IPS-18c (cell line): Measurements from ENCODE around the gene COMMD1.
"Not testable (repeated sequence)": the region's sequence is repeated elsewhere in the genome, so short reads cannot be mapped to it uniquely, and the experiment has no call there.

Experiments used
- H3K4me3 ChIP-seq: 2 replicates; pipeline ENCODE4 v1.7.0; 2013; ENCODE audit warnings: low read depth, mild to moderate bottlenecking, low read length, moderate library complexity; ENCODE audit not compliant: insufficient read depth
- H3K9me3 ChIP-seq: one replicate; pipeline ENCODE4 v1.6.1; 2013; ENCODE audit warnings: mild to moderate bottlenecking, low read length, moderate library complexity; ENCODE audit not compliant: control insufficient read depth, insufficient read depth

Gene COMMD1

GRCh38 chr2:62160691-62161090 is 255.2 kb downstream of the COMMD1 start:
- H3K9me3 ChIP-seq, H3K4me3 ChIP-seq: not testable (repeated sequence)

- no peak overlapping the region for H3K4me3 ChIP-seq
- no peaks in the 10 kb centered on the region for H3K9me3 ChIP-seq
These were observed 257.8 kb downstream of the COMMD1 start for GRCh38 chr2:62163106-62163831.

- Histone ChIP-seq H3K9me3 (no peaks in the 10 kb centered on the region), H3K4me3 (no peak overlapping the region)
These were observed 258.4 kb downstream of the COMMD1 start for GRCh38 chr2:62163834-62164233.

- no peaks in the 10 kb centered on the region for H3K9me3 ChIP-seq
- no peak overlapping the region for H3K4me3 ChIP-seq
These were observed 270.3 kb downstream of the COMMD1 start for GRCh38 chr2:62175728-62176127.

- Histone ChIP-seq H3K9me3 (no peaks in the 10 kb centered on the region), H3K4me3 (no peak overlapping the region)
These were observed 271.3 kb downstream of the COMMD1 start for GRCh38 chr2:62176801-62177200.

GRCh38 chr2:62177392-62178049 is 272.0 kb downstream of the COMMD1 start:
- Histone ChIP-seq H3K9me3 (no peaks in the 10 kb centered on the region), H3K4me3 (no peak overlapping the region)

- Histone ChIP-seq H3K9me3 (no peaks in the 10 kb centered on the region), H3K4me3 (no peak overlapping the region)
These were observed 273.3 kb downstream of the COMMD1 start for GRCh38 chr2:62178741-62179271.

GRCh38 chr2:62180975-62181374 is 275.5 kb downstream of the COMMD1 start:
- H3K4me3 ChIP-seq: no peak overlapping the region
- no peaks in the 10 kb centered on the region for H3K9me3 ChIP-seq

- Histone ChIP-seq H3K9me3 (no peaks in the 10 kb centered on the region), H3K4me3 (no peak overlapping the region)
These were observed 276.4 kb downstream of the COMMD1 start for GRCh38 chr2:62181843-62182242.

- Histone ChIP-seq H3K4me3 (no peak overlapping the region), H3K9me3 (no peaks in the 10 kb centered on the region)
These were observed 279.2 kb downstream of the COMMD1 start for GRCh38 chr2:62184512-62185230.
